H9 (cell line): ENCODE measurements around the gene NELFCD. TPM values are rescaled to one million over a fixed set of nuclear protein-coding genes. Genes with fewer than 3 reads are reported as not detected.

ENCODE experiments used
- DNase-seq: peaks from one replicate; pipeline ENCODE4 v3.0.0-alpha.2; 2017
- H2AFZ ChIP-seq: one replicate; pipeline ENCODE4 v1.6.1; 2013; ENCODE audit warnings: mild to moderate bottlenecking, low read length, control low read depth, moderate library complexity
- H2AK5ac ChIP-seq: 2 replicates; pipeline ENCODE4 v1.6.1; 2013; ENCODE audit warnings: low read length, control low read depth, mixed read lengths; ENCODE audit not compliant: insufficient read length
- H2BK120ac ChIP-seq: one replicate; pipeline ENCODE4 v1.6.1; 2013; ENCODE audit warnings: low read depth, mild to moderate bottlenecking, low read length, control low read depth, inconsistent platforms; ENCODE audit not compliant: poor library complexity, severe bottlenecking
- H2BK12ac ChIP-seq: 2 replicates; pipeline ENCODE4 v1.6.1; 2013; ENCODE audit warnings: low read length, control low read depth, mixed read lengths, low read depth; ENCODE audit not compliant: insufficient read length
- H2BK15ac ChIP-seq: 2 replicates; pipeline ENCODE4 v1.6.1; 2013; ENCODE audit warnings: low read depth, low read length, control low read depth
- H2BK20ac ChIP-seq: one replicate; pipeline ENCODE4 v1.6.1; 2013; ENCODE audit warnings: low read depth, mild to moderate bottlenecking, low read length, control low read depth, inconsistent platforms; ENCODE audit not compliant: poor library complexity, severe bottlenecking
- H2BK5ac ChIP-seq: 2 replicates; pipeline ENCODE4 v1.6.1; 2013; ENCODE audit warnings: low read length, control low read depth, mixed read lengths; ENCODE audit not compliant: insufficient read length
- H3K14ac ChIP-seq: 2 replicates; pipeline ENCODE4 v1.6.1; 2013; ENCODE audit warnings: low read length, control low read depth; ENCODE audit not compliant: insufficient read depth
- H3K18ac ChIP-seq: 2 replicates; pipeline ENCODE4 v1.6.1; 2013; ENCODE audit warnings: low read depth, mild to moderate bottlenecking, mixed read lengths, low read length, control low read depth; ENCODE audit not compliant: insufficient read length
- H3K23ac ChIP-seq: 2 replicates; pipeline ENCODE4 v1.6.1; 2013; ENCODE audit warnings: low read length, control low read depth, mixed read lengths, low read depth; ENCODE audit not compliant: insufficient read length
- H3K23me2 ChIP-seq: 2 replicates; pipeline ENCODE4 v1.6.1; 2013; ENCODE audit warnings: low read depth, mild to moderate bottlenecking, mixed read lengths, low read length, control low read depth; ENCODE audit not compliant: insufficient read length, poor library complexity, severe bottlenecking
- H3K27ac ChIP-seq: 2 replicates; pipeline ENCODE4 v1.5.1; 2013; ENCODE audit warnings: low read length, control low read depth, mixed read lengths, low read depth; ENCODE audit not compliant: insufficient read length
- H3K27me3 ChIP-seq: 2 replicates; pipeline ENCODE4 v1.6.1; 2013; ENCODE audit warnings: low read length, control low read depth, inconsistent platforms; ENCODE audit not compliant: insufficient read depth
- H3K4ac ChIP-seq: 2 replicates; pipeline ENCODE4 v1.6.1; 2013; ENCODE audit warnings: low read depth, mild to moderate bottlenecking, control low read depth, inconsistent platforms, low read length, moderate library complexity
- H3K4me1 ChIP-seq: 2 replicates; pipeline ENCODE4 v1.6.1; 2013; ENCODE audit warnings: low read length, control low read depth, inconsistent platforms; ENCODE audit not compliant: insufficient read depth
- H3K4me2 ChIP-seq: 2 replicates; pipeline ENCODE4 v1.6.1; 2013; ENCODE audit warnings: low read length, control low read depth, mixed read lengths; ENCODE audit not compliant: insufficient read length, insufficient read depth
- H3K56ac ChIP-seq: 2 replicates; pipeline ENCODE4 v1.6.1; 2013; ENCODE audit warnings: low read depth, mild to moderate bottlenecking, mixed read lengths, low read length, control low read depth; ENCODE audit not compliant: insufficient read length
- H3K79me1 ChIP-seq: 2 replicates; pipeline ENCODE4 v1.6.1; 2013; ENCODE audit warnings: low read depth, mild to moderate bottlenecking, moderate library complexity, low read length, control low read depth, inconsistent platforms; ENCODE audit not compliant: insufficient read depth, poor library complexity, severe bottlenecking
- H3K79me2 ChIP-seq: 2 replicates; pipeline ENCODE4 v1.6.1; 2013; ENCODE audit warnings: low read length, control low read depth, inconsistent platforms; ENCODE audit not compliant: insufficient read depth
- H3K9ac ChIP-seq: 2 replicates; pipeline ENCODE4 v1.6.1; 2013; ENCODE audit warnings: low read length, control low read depth, mixed read lengths; ENCODE audit not compliant: insufficient read length; ENCODE audit errors: extremely low read depth
- H3K9me3 ChIP-seq: one replicate; pipeline ENCODE4 v1.6.1; 2013; ENCODE audit warnings: low read depth, low read length, inconsistent platforms; ENCODE audit not compliant: control insufficient read depth
- H3T11ph ChIP-seq: one replicate; pipeline ENCODE4 v1.6.1; 2013; ENCODE audit warnings: mild to moderate bottlenecking, low read length, control low read depth, inconsistent platforms
- H4K20me1 ChIP-seq: one replicate; pipeline ENCODE4 v1.6.1; 2013; ENCODE audit not compliant: control insufficient read depth, insufficient read length, insufficient read depth
- H4K5ac ChIP-seq: 2 replicates; pipeline ENCODE4 v1.6.1; 2013; ENCODE audit warnings: low read depth, mild to moderate bottlenecking, mixed read lengths, low read length, control low read depth; ENCODE audit not compliant: insufficient read length
- H4K8ac ChIP-seq: replicated peaks from 2 replicates; pipeline ENCODE4 v1.6.1; 2013; ENCODE audit warnings: low read length, control low read depth, mixed read lengths, low read depth; ENCODE audit not compliant: insufficient read length
- H4K91ac ChIP-seq: 2 replicates; pipeline ENCODE4 v1.6.1; 2013; ENCODE audit warnings: low read depth, mild to moderate bottlenecking, moderate library complexity, mixed read lengths, low read length, control low read depth; ENCODE audit not compliant: insufficient read length
- H3K27ac Mint-ChIP-seq, 3 experiments: 2 replicates in 2 of 3; 3 replicates in 1 of 3; pipeline ENCODE4 v1.8.0; 2020 to 2021; ENCODE audit warnings: mixed read lengths in 3 of 3, mild to moderate bottlenecking in 1 of 3, moderate library complexity in 1 of 3
- H3K27me3 Mint-ChIP-seq: 2 replicates; pipeline ENCODE4 v1.8.0; 2021; ENCODE audit warnings: low read depth, mild to moderate bottlenecking, moderate library complexity, mixed read lengths
- H3K36me3 Mint-ChIP-seq, 3 experiments: 2 replicates in 2 of 3; 3 replicates in 1 of 3; pipeline ENCODE4 v1.8.0; 2020 to 2021; ENCODE audit warnings: low read depth in 3 of 3, mixed read lengths in 3 of 3; ENCODE audit not compliant: insufficient read depth in 1 of 3
- H3K4me1 Mint-ChIP-seq, 2 experiments: 2 replicates each; pipeline ENCODE4 v1.8.0; 2020; ENCODE audit warnings: mixed read lengths in 2 of 2
- H3K4me3 Mint-ChIP-seq, 2 experiments: 2 replicates in 1 of 2; 3 replicates in 1 of 2; pipeline ENCODE4 v1.8.0; 2020 to 2021; ENCODE audit warnings: mild to moderate bottlenecking in 2 of 2, mixed read lengths in 2 of 2, moderate library complexity in 1 of 2
- H3K9me3 Mint-ChIP-seq, 2 experiments: 2 replicates in 1 of 2; 3 replicates in 1 of 2; pipeline ENCODE4 v1.8.0; 2020; ENCODE audit warnings: mild to moderate bottlenecking in 2 of 2, mixed read lengths in 2 of 2, moderate library complexity in 1 of 2
- CTCF ChIP-seq: fragments of 200-600 bp; sonication (generic); conservative IDR thresholded peaks from 3 replicates; pipeline ENCODE4 v1.8.0; 2021; ENCODE audit warnings: antibody characterized with exemption, mild to moderate bottlenecking
- WGBS: extraction: QIAGEN DNeasy Blood & Tissue Kit; methylation state at CpG from one replicate; pipeline ENCODE4 v1.1.7; 2013; ENCODE audit warnings: missing lambda C conversion rate, low lambda C conversion rate, mixed read lengths; ENCODE audit not compliant: insufficient read length; ENCODE audit errors: extremely low coverage; 5-methylcytosine and 5-hydroxymethylcytosine counted together
- total RNA-seq: library from RNA; stranded (reverse); gene quantifications from 2 replicates; pipeline ENCODE4 v1.2.1, GENCODE V29; 2021

The NELFCD gene
- total RNA-seq, 1 experiment from 2014 or later, result 57.8 TPM

GRCh38 chr20:59030911-59031563, 50.0 kb downstream of the NELFCD start:
- Histone ChIP-seq H2BK5ac (no peak overlapping the region), H4K91ac (no peak overlapping the region), H3K23ac (no peak overlapping the region), H4K5ac (no peak overlapping the region), H2BK15ac (no peak overlapping the region), H3K4me2 (peak overlapping the region; percentile 87), H3K14ac (no peak overlapping the region), H3K9me3 (no peaks in the 10 kb centered on the region), H3K56ac (no peak overlapping the region), H2AFZ (no peak overlapping the region), H2BK20ac (no peak overlapping the region), H4K20me1 (no peaks in the 10 kb centered on the region), H3T11ph (no peak overlapping the region), H3K18ac (no peak overlapping the region), H3K4me1 (peaks cover 3% of the 10 kb centered on the region), H2BK120ac (no peak overlapping the region), H2AK5ac (no peak overlapping the region), H4K8ac (no peak overlapping the region), H3K27ac (no peak overlapping the region), H3K23me2 (peaks cover 8% of the 10 kb centered on the region), H3K4ac (no peak overlapping the region), H3K79me1 (no peaks in the 10 kb centered on the region), H3K27me3 (no peaks in the 10 kb centered on the region), H2BK12ac (no peak overlapping the region), H3K79me2 (peaks cover 4% of the 10 kb centered on the region; the same call in 1 of the 2 replicates), H3K9ac (peak overlapping the region; percentile 68)
- H3K4me1 Mint-ChIP-seq, result peaks cover 21 to 29% of the 10 kb centered on the region in 2 experiments
- peaks cover 34% of the 10 kb centered on the region for H3K27me3 Mint-ChIP-seq
- no peak for DNase-seq
- peak overlapping the region; percentile 93 to 94 for H3K4me3 Mint-ChIP-seq
- WGBS, result no CpG with 5 or more reads among the region's 7 CpGs
- peaks cover 33 to 71% (median 62%) of the 10 kb centered on the region in 3 experiments for H3K36me3 Mint-ChIP-seq
- no peak overlapping the region for H3K27ac Mint-ChIP-seq
- no peaks in the 10 kb centered on the region for H3K9me3 Mint-ChIP-seq
- no peak for TF ChIP-seq CTCF
